ENCODE data around the gene GPC5. TPM values are rescaled to one million over a fixed set of nuclear protein-coding genes. Genes with fewer than 3 reads are reported as not detected.

The GPC5 gene
- total RNA-seq, 1 donor from 2014 or later: 0.99 TPM

DNA sequence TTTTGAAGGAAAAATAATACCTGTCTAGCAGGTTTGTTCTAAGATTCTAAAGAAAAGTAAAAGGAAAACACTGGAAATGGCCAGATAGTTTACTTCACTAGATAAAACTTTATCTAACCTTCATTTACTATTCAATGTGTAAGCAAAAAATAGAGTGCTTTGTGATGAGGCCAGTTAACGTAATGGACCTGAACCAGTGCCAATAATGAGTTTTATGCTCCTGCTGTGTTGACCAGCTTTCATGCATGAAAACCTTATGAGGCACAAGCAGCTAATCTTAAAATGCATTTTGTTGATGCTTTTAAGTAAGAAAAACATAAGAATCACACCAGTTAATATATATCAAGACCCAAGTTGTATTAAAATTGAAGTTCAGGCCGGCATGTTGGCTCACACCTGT lies 1211.0 kb downstream of the GPC5 start:
- H3K4me1 Mint-ChIP-seq (ENCODE audit: low read depth): no peaks in the 10 kb centered on the region
- no peak overlapping the region for H3K27ac Mint-ChIP-seq (ENCODE audit: unreplicated experiment)
- TF ChIP-seq, protein P1, sequence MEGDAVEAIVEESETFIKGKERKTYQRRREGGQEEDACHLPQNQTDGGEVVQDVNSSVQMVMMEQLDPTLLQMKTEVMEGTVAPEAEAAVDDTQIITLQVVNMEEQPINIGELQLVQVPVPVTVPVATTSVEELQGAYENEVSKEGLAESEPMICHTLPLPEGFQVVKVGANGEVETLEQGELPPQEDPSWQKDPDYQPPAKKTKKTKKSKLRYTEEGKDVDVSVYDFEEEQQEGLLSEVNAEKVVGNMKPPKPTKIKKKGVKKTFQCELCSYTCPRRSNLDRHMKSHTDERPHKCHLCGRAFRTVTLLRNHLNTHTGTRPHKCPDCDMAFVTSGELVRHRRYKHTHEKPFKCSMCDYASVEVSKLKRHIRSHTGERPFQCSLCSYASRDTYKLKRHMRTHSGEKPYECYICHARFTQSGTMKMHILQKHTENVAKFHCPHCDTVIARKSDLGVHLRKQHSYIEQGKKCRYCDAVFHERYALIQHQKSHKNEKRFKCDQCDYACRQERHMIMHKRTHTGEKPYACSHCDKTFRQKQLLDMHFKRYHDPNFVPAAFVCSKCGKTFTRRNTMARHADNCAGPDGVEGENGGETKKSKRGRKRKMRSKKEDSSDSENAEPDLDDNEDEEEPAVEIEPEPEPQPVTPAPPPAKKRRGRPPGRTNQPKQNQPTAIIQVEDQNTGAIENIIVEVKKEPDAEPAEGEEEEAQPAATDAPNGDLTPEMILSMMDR (IDR thresholded peaks at IDR 0.05): no peak
- no peaks in the 10 kb centered on the region for H3K36me3 Mint-ChIP-seq (ENCODE audit: low read depth)
- H3K9me3 Mint-ChIP-seq (ENCODE audit: low read depth): no peaks in the 10 kb centered on the region
- no peak for DNase-seq (ENCODE audit: low spot score)
- H3K4me3 Mint-ChIP-seq (ENCODE audit: unreplicated experiment): no peak overlapping the region
- H3K27me3 Mint-ChIP-seq (ENCODE audit: low read depth): no peaks in the 10 kb centered on the region

DNA sequence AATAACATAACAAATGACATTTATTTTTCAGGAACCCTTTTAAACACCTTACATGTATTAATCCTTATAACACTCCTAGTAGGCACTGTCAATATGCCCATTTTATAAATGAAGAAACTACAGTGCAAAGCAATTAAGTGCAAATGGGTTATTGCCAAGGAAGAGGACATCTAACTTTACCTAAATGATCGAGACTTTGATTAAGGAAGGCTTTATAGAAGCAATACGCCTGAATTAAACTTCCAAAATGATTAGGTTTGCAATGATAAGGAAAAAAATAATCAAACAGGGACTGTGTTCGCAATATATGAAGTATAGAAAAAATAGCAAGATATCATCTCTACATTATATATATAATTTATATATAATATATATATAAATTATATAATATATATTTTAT lies 1214.5 kb downstream of the GPC5 start:
- Mint-ChIP-seq H3K36me3 (ENCODE audit: low read depth) (no peaks in the 10 kb centered on the region), H3K4me1 (ENCODE audit: low read depth) (no peaks in the 10 kb centered on the region), H3K4me3 (ENCODE audit: unreplicated experiment) (no peak overlapping the region), H3K9me3 (ENCODE audit: low read depth) (no peaks in the 10 kb centered on the region), H3K27me3 (ENCODE audit: low read depth) (peaks cover 6% of the 10 kb centered on the region), H3K27ac (ENCODE audit: unreplicated experiment) (no peak overlapping the region)
- no peak for DNase-seq (ENCODE audit: low spot score)
- TF ChIP-seq, protein P1 (IDR thresholded peaks at IDR 0.05): no peak

DNA sequence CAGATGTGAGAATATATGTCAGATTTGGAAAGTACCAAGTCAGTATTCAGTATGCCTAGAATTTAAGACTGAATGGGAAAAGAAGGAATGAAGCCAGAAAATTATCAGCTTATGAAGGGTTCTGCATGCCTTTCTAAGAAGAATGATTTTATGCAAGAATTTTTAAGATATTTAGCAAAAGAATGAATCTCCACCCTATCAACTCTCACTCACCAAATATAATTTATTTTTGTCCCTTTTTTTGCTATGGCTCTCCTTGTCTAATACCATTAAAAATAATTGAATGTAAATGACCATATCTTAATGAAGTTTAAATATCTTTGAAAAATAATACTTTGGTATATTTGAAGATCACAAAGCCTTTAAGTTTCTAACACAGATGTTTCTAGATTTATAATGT lies 1215.5 kb downstream of the GPC5 start:
- peaks cover 9% of the 10 kb centered on the region for H3K27me3 Mint-ChIP-seq (ENCODE audit: low read depth)
- H3K4me1 Mint-ChIP-seq (ENCODE audit: low read depth): no peaks in the 10 kb centered on the region
- H3K36me3 Mint-ChIP-seq (ENCODE audit: low read depth): no peaks in the 10 kb centered on the region
- TF ChIP-seq, protein P1 (IDR thresholded peaks at IDR 0.05): no peak
- no peak for DNase-seq (ENCODE audit: low spot score)
- H3K27ac Mint-ChIP-seq (ENCODE audit: unreplicated experiment): no peak overlapping the region
- H3K9me3 Mint-ChIP-seq (ENCODE audit: low read depth): no peaks in the 10 kb centered on the region
- H3K4me3 Mint-ChIP-seq (ENCODE audit: unreplicated experiment): no peak overlapping the region

DNA sequence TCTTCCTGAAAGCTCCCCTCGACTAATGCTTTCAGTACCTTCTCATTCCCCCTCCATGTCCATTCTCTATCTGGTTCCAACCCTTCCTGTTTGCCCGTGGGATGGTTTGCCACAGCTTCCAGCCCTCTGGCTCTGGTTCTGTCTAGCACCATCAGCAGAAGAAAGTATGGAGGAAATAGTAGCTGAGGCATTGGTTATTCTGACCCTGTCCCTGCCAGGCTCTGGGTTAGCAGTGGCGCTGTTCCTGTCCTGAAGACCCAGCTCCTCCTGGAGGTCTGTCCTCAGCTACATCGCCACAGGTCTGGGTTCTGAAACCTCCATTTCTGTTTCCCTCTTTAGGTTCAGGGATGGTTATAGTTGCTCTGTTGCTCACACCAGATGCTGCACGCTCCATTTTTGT lies 1223.6 kb downstream of the GPC5 start:
- no peak overlapping the region for H3K4me3 Mint-ChIP-seq (ENCODE audit: unreplicated experiment)
- H3K27ac Mint-ChIP-seq (ENCODE audit: unreplicated experiment): no peak overlapping the region
- TF ChIP-seq, protein P1 (IDR thresholded peaks at IDR 0.05): no peak
- DNase-seq (ENCODE audit: low spot score): no peak
- no peaks in the 10 kb centered on the region for H3K9me3 Mint-ChIP-seq (ENCODE audit: low read depth)
- no peaks in the 10 kb centered on the region for H3K4me1 Mint-ChIP-seq (ENCODE audit: low read depth)
- peaks cover 11% of the 10 kb centered on the region for H3K27me3 Mint-ChIP-seq (ENCODE audit: low read depth)
- no peaks in the 10 kb centered on the region for H3K36me3 Mint-ChIP-seq (ENCODE audit: low read depth)

DNA sequence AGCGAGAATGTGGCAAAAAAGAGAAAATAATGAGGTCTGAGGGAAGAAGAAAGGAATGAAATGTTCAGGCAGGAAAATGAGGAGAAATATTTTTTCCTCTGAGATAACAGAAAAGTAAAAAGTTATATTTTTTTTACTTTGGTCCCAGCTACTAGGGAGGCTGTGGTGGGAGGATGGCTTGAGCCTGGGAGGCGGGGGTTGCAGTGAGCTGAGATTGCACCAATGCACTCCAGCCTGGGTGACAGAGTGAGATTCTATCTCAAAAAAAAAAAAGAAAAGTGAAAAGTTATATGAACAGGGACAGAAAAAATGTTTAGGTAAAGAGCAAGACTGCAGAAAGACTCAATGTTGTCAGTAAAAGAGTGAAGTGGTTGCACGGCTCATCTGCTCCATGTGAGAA lies 1224.5 kb downstream of the GPC5 start:
- Mint-ChIP-seq H3K27ac (ENCODE audit: unreplicated experiment) (no peak overlapping the region), H3K36me3 (ENCODE audit: low read depth) (no peaks in the 10 kb centered on the region), H3K9me3 (ENCODE audit: low read depth) (no peaks in the 10 kb centered on the region), H3K4me1 (ENCODE audit: low read depth) (no peaks in the 10 kb centered on the region), H3K27me3 (ENCODE audit: low read depth) (peaks cover 7% of the 10 kb centered on the region), H3K4me3 (ENCODE audit: unreplicated experiment) (no peak overlapping the region)
- TF ChIP-seq, protein P1 (IDR thresholded peaks at IDR 0.05): no peak
- DNase-seq (ENCODE audit: low spot score): no peak

Data from chondrocyte (in vitro differentiated cells).